B cell (primary cell): ENCODE data around the gene MYMX. TPM values are rescaled to one million over a fixed set of nuclear protein-coding genes. Genes with fewer than 3 reads are reported as not detected.

Experiments used
- ATAC-seq: fragments of 200-7000 bp; cut with Tn5 transposase; one replicate; pipeline ENCODE4 v1.10.0; 2021; ENCODE audit warnings: low read depth, mild to moderate bottlenecking, moderate number of reproducible peaks, moderate library complexity
- CTCF ChIA-PET: fragments of 350-600 bp; sonication (Branson Sonifier 250); formaldehyde crosslinking; loops from one replicate; lab custom pipeline; 2021; ENCODE audit warnings: antibody characterized with exemption, inconsistent platforms; lab: Charles Lee
- POLR2A ChIA-PET: fragments of 350-600 bp; sonication (Branson Sonifier 250); formaldehyde crosslinking; loops from one replicate; lab custom pipeline; 2021; ENCODE audit warnings: antibody characterized with exemption; lab: Charles Lee
- DNase-seq: peaks from one replicate; pipeline ENCODE4 v3.0.0; 2013
- H2AFZ ChIP-seq: 2 replicates; pipeline ENCODE4 v1.6.1; 2012; ENCODE audit warnings: mild to moderate bottlenecking, low read depth, low read length; ENCODE audit not compliant: insufficient read depth, poor library complexity, severe bottlenecking
- H3K27ac ChIP-seq, 2 donors: 1 replicate in 1 of 2; 2 replicates in 1 of 2; pipeline ENCODE4 v1.5.1; 2012 to 2013; ENCODE audit warnings: low read length in 2 of 2, mild to moderate bottlenecking in 2 of 2, moderate library complexity in 1 of 2
- H3K27me3 ChIP-seq, 4 experiments: fragments of 200-600 bp in 1 of 4; sonication (generic) in 1 of 4; replicated peaks in 1 of 4; 1 replicate in 2 of 4; 2 replicates in 2 of 4; pipeline versions ENCODE4 v1.6.1 to v1.7.0; 2013 to 2016; ENCODE audit warnings: low read length in 3 of 4, mild to moderate bottlenecking in 2 of 4, mixed read lengths in 1 of 4, moderate library complexity in 1 of 4; ENCODE audit not compliant: insufficient read depth in 4 of 4, control insufficient read depth in 3 of 4; ENCODE audit errors: control extremely low read depth in 1 of 4
- H3K36me3 ChIP-seq, 2 experiments: replicated peaks in 1 of 2; 1 replicate in 1 of 2; 2 replicates in 1 of 2; pipeline versions ENCODE4 v1.6.1 to v1.7.1; 2013; ENCODE audit warnings: low read length in 1 of 2; ENCODE audit not compliant: insufficient read depth in 2 of 2, control insufficient read depth in 1 of 2; ENCODE audit errors: control extremely low read depth in 1 of 2, extremely low read depth in 1 of 2
- H3K4me1 ChIP-seq, 2 donors: fragments of 200-600 bp in 1 of 2; sonication (generic) in 1 of 2; 1 replicate in 1 of 2; 2 replicates in 1 of 2; pipeline versions ENCODE4 v1.5.1 to v1.6.1; 2013 to 2017; ENCODE audit warnings: low read length in 2 of 2; ENCODE audit not compliant: control insufficient read depth in 2 of 2, insufficient read depth in 2 of 2
- H3K4me2 ChIP-seq: replicated peaks from 2 replicates; pipeline ENCODE3; 2012; ENCODE audit warnings: mild to moderate bottlenecking, low read depth, low read length; ENCODE audit not compliant: poor library complexity, severe bottlenecking
- H3K4me3 ChIP-seq, 5 experiments: fragments of 200-600 bp in 1 of 5; sonication (generic) in 1 of 5; 1 replicate in 3 of 5; 2 replicates in 2 of 5; pipeline versions ENCODE4 v1.5.1 to v1.7.0; 2011 to 2016; ENCODE audit warnings: low read length in 4 of 5, mild to moderate bottlenecking in 4 of 5, low read depth in 2 of 5, control low read depth in 1 of 5, moderate library complexity in 1 of 5; ENCODE audit not compliant: insufficient read depth in 1 of 5; ENCODE audit errors: control extremely low read depth in 1 of 5, extremely low read depth in 1 of 5
- H3K79me2 ChIP-seq: fragments of 200-600 bp; sonication (generic); one replicate; pipeline ENCODE4 v1.6.0; 2016; ENCODE audit warnings: low read length; ENCODE audit not compliant: control insufficient read depth, insufficient read depth
- H3K9ac ChIP-seq: fragments of 200-600 bp; sonication (generic); 2 replicates; pipeline ENCODE4 v1.6.1; 2017; ENCODE audit warnings: mild to moderate bottlenecking, low read length, moderate library complexity
- H3K9me3 ChIP-seq, 3 donors: one replicate each; pipeline versions ENCODE4 v1.6.1 to v1.7.1; 2013; ENCODE audit warnings: low read length in 2 of 3; ENCODE audit not compliant: control insufficient read depth in 2 of 3, insufficient read depth in 1 of 3; ENCODE audit errors: control extremely low read depth in 1 of 3
- H4K20me1 ChIP-seq: 2 replicates; pipeline ENCODE4 v1.6.0; 2012; ENCODE audit warnings: mild to moderate bottlenecking, low read length; ENCODE audit not compliant: insufficient read depth, control insufficient read depth, poor library complexity, severe bottlenecking
- H3K27ac Mint-ChIP-seq: one replicate; pipeline ENCODE4 v1.8.0; 2021; ENCODE audit warnings: mixed read lengths
- H3K27me3 Mint-ChIP-seq: one replicate; pipeline ENCODE4 v1.8.0; 2021; ENCODE audit warnings: mixed read lengths
- H3K4me1 Mint-ChIP-seq: one replicate; pipeline ENCODE4 v1.8.0; 2021; ENCODE audit warnings: mixed read lengths
- H3K4me3 Mint-ChIP-seq: one replicate; pipeline ENCODE4 v1.8.0; 2021; ENCODE audit warnings: mixed read lengths
- H3K9me3 Mint-ChIP-seq: one replicate; pipeline ENCODE4 v1.8.0; 2022; ENCODE audit warnings: mixed read lengths; ENCODE audit not compliant: insufficient read depth
- CTCF ChIP-seq: fragments of 200-600 bp; IDR thresholded peaks from one replicate; pipeline ENCODE4 v1.8.0; 2022; ENCODE audit warnings: antibody characterized with exemption, mild to moderate bottlenecking
- EZH2 ChIP-seq: IDR thresholded peaks from 2 replicates; pipeline ENCODE4 v1.6.1; 2012; ENCODE audit warnings: borderline replicate concordance, low read depth, mild to moderate bottlenecking, moderate library complexity, low read length; ENCODE audit not compliant: insufficient read depth, poor library complexity, severe bottlenecking
- WGBS: methylation state at CpG from one replicate; pipeline ENCODE4 v1.1.5; 2013; ENCODE audit warnings: missing lambda C conversion rate; ENCODE audit not compliant: insufficient coverage; 5-methylcytosine and 5-hydroxymethylcytosine counted together
- intact Hi-C: fragments of 100-400 bp; cut with micrococcal nuclease; formaldehyde crosslinking; loops from one replicate; pipeline ENCODE4 v1.10.0; 2022
- polyA plus RNA-seq: library from polyadenylated mRNA; depleted of rRNA; stranded (reverse); fragments of >200 nt; gene quantifications from 2 replicates; pipeline ENCODE4 v1.2.3, GENCODE V29; 2012
- total RNA-seq, 2 donors: library from RNA; stranded (reverse); fragments of 120-200 nt in 1 of 2; gene quantifications; 1 replicate in 1 of 2; 2 replicates in 1 of 2; pipeline versions ENCODE4 v1.2.3 to v1.2.4, GENCODE V29; 2013 to 2022

Gene MYMX
- total and polyA plus RNA-seq, 2 donors (not counting 1 experiment from before 2014, with no cell fraction given) = not detected

GRCh38 chr6:44224965-44225305, 8.2 kb downstream of the MYMX start:
- Histone ChIP-seq H3K9ac (no peak overlapping the region), H2AFZ (no peak overlapping the region), H3K4me3 (no peak overlapping the region), H4K20me1 (no peaks in the 10 kb centered on the region), H3K27ac (no peak overlapping the region), H3K4me1 (peaks cover 13 to 29% of the 10 kb centered on the region in 2 donors), H3K27me3 (peaks cover 0 to 2% (median 0%) of the 10 kb centered on the region in 4 experiments), H3K36me3 (no peaks in the 10 kb centered on the region), H3K9me3 (no peaks in the 10 kb centered on the region), H3K79me2 (peaks cover 5% of the 10 kb centered on the region), H3K4me2 (no peak overlapping the region)
- Mint-ChIP-seq H3K4me1 (peaks cover 26% of the 10 kb centered on the region), H3K9me3 (no peaks in the 10 kb centered on the region), H3K27ac (no peak overlapping the region), H3K4me3 (peak overlapping the region; percentile 88), H3K27me3 (no peaks in the 10 kb centered on the region)
- POLR2A ChIA-PET = interaction anchor here (2.7 to 5.0 kb wide), 2 partner anchors 20 to 32 kb away, joined by 11 to 52 read pairs; partner anchors contain the start of genes HSP90AB1 and SLC35B2
- no peak for ATAC-seq
- TF ChIP-seq EZH2 = no peak
- no peak for TF ChIP-seq CTCF
- no peak for DNase-seq
- WGBS = 95% methylated on average over 3 of the region's 4 CpGs
- CTCF ChIA-PET = interaction anchor here (0.7 to 3.1 kb wide), 11 partner anchors 9 to 128 kb away, joined by 3 to 22 read pairs (median 6); no protein-coding TSS in a partner anchor
- intact Hi-C loops = loop anchor here (5.0 kb wide), 2 partner anchors 53 to 162 kb away; partner anchors contain the start of gene CDC5L

DNA sequence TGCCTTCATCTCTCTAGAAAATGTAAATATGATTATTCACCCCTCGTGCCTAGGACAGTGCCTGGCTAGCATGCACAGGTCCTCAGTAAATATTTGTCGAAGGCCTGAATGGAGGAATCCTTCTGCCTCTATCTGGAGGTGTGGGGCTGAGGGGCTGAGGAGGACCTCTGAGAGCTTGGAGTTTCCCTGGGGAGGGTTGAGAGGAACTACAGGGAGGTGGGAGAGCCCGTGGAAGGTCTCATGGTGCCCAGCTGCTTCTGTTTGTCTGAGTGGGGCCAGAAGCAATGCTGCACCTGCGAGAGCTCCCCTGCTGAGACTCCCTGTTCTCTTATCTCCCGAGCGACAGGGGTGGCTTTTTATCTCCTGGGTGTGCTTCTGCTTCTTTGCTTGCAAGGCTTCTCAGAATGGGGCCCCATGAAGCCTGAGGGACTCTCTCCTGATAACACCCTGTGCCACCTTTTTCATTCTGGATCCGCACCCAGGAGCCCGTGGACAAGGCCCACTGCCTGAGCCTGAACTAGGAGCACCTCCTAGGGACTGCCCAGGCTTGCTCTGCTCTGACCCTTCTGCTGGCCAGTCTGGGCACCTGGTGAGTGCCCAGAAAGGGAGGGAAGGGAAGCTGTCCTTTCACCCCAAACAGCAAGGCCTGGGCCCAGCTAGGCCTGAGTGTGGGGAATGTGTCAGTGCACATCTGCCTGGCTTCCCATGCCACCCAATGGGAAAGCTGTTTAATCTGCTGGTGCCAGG, 9.0 kb downstream of the MYMX start:
- Histone ChIP-seq H3K4me3 (no peak overlapping the region), H4K20me1 (no peaks in the 10 kb centered on the region), H2AFZ (no peak overlapping the region), H3K4me1 (peaks cover 12 to 26% of the 10 kb centered on the region in 2 donors), H3K9me3 (no peaks in the 10 kb centered on the region), H3K9ac (no peak overlapping the region), H3K4me2 (no peak overlapping the region), H3K27me3 (peaks cover 0 to 2% (median 0%) of the 10 kb centered on the region in 4 experiments), H3K79me2 (peaks cover 5% of the 10 kb centered on the region), H3K36me3 (no peaks in the 10 kb centered on the region), H3K27ac (no peak overlapping the region)
- no peak overlapping the region for H3K4me3 Mint-ChIP-seq
- DNase-seq (no peak), ATAC-seq (no peak)
- peaks cover 25% of the 10 kb centered on the region for H3K4me1 Mint-ChIP-seq
- CTCF ChIA-PET = interaction anchor here (0.7 to 2.9 kb wide), 5 partner anchors 9 to 79 kb away, joined by 3 to 8 read pairs (median 6); no protein-coding TSS in a partner anchor
- POLR2A ChIA-PET = interaction anchor here (5.0 kb wide), 1 partner anchor 20 kb away, joined by 52 read pairs; the partner anchor contains the start of gene HSP90AB1
- H3K9me3 Mint-ChIP-seq = no peaks in the 10 kb centered on the region
- TF ChIP-seq CTCF = no peak
- H3K27me3 Mint-ChIP-seq = no peaks in the 10 kb centered on the region
- no peak overlapping the region for H3K27ac Mint-ChIP-seq
- intact Hi-C loops = no loop called here
- WGBS = 54% methylated on average over 8 of the region's 8 CpGs
